Cardiac muscle cell (in vitro differentiated cells and primary cell): ENCODE results near the gene ISG20. TPM values are rescaled to one million over a fixed set of nuclear protein-coding genes. Genes with fewer than 3 reads are reported as not detected.

Experiments
- DNase-seq, 2 donors: peaks; one replicate each; pipeline versions ENCODE4 v3.0.0 to v3.0.0-alpha.2; 2010 to 2017; ENCODE audit warnings: low read depth in 1 of 2, low spot score in 1 of 2
- H3K27ac ChIP-seq: fragments of 200-600 bp; sonication (generic); 2 replicates; pipeline ENCODE4 v1.5.1; 2016
- H3K27me3 ChIP-seq: fragments of 200-600 bp; sonication (generic); 2 replicates; pipeline ENCODE4 v1.6.0; 2016; ENCODE audit warnings: control low read depth
- H3K36me3 ChIP-seq: fragments of 200-600 bp; sonication (generic); 2 replicates; pipeline ENCODE4 v1.5.1; 2016; ENCODE audit warnings: control low read depth
- H3K4me1 ChIP-seq: fragments of 200-600 bp; sonication (generic); 2 replicates; pipeline ENCODE4 v1.8.1; 2017; ENCODE audit warnings: low read depth, mild to moderate bottlenecking, mixed run types
- H3K4me3 ChIP-seq: fragments of 200-600 bp; sonication (generic); 2 replicates; pipeline ENCODE4 v1.5.1; 2016; ENCODE audit warnings: mild to moderate bottlenecking
- H3K9me3 ChIP-seq: fragments of 200-600 bp; sonication (generic); 2 replicates; pipeline ENCODE4 v1.5.1; 2017; ENCODE audit warnings: low read depth, mild to moderate bottlenecking, control low read depth
- polyA plus RNA-seq: library from polyadenylated mRNA; unstranded; fragments of >200 nt; fragmentation: Nextera tagmentation; extraction: Ambion mirVana; gene quantifications from 2 replicates; pipeline ENCODE4 v1.2.1, GENCODE V29; 2016
- total RNA-seq: library from RNA; depleted of rRNA; stranded (reverse); fragments of >200 nt; gene quantifications from 2 replicates; pipeline ENCODE4 v1.2.3, GENCODE V29; 2016
- TF ChIP-seq, protein P1 (sequence below): IDR thresholded peaks from 2 replicates; pipeline ENCODE4 v1.5.1; 2012; ENCODE audit warnings: low read depth, mild to moderate bottlenecking, low read length

ISG20 gene
- total and polyA plus RNA-seq, 2 experiments from 2014 or later, result 0.69 TPM; not detected in 1

DNA sequence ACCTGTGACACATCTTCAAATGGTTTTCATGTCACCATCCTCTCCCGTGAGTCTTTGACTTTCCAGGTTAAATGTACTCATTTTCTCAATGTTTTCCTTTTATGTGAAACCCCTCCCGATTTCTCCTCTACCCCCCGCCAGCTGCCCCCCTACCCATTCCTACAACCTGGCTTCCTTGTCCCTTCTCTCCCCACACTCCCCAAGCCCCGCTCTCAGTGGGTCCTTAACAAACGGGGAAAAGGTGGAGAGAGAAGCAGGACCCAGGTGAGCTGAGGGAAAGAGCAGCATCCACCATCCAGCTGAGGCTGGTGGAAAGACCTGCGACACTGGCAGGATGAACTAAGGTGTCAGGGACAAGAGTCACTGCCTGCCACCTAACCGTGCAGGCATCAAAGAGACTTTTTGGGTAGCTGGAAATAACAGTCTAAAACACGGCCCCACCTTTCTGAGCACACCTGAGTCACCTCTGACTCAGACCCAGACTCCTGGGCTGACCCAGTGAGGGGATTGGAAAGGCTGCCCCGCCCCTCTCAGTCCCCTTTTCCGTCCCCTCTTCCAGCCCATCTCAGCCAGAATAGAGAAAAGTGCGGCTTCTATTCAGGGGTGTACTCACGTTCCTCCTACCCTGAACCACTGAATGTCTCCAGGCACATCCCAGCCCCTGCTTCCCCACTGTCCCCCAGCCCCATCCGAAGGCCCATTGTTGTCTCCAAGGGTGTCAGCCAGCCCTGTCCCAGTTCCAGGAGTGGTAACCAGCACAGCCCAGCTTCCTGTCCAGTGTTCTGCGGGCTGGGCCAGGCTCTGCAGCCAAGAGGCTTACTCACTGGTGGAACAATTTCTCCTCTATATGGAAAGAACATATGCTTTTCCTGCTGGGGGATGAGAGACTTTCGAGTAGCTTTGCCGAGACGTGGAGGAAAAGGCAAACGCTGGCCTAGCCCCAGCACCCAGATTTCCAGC is 20.4 kb downstream of the ISG20 start:
- H3K9me3 ChIP-seq, result no peaks in the 10 kb centered on the region
- DNase-seq, result peak in 1 of 2 donors; percentile 79
- H3K4me3 ChIP-seq, result no peak overlapping the region
- peaks cover 3% of the 10 kb centered on the region for H3K27me3 ChIP-seq
- no peaks in the 10 kb centered on the region for H3K36me3 ChIP-seq
- TF ChIP-seq, protein P1, sequence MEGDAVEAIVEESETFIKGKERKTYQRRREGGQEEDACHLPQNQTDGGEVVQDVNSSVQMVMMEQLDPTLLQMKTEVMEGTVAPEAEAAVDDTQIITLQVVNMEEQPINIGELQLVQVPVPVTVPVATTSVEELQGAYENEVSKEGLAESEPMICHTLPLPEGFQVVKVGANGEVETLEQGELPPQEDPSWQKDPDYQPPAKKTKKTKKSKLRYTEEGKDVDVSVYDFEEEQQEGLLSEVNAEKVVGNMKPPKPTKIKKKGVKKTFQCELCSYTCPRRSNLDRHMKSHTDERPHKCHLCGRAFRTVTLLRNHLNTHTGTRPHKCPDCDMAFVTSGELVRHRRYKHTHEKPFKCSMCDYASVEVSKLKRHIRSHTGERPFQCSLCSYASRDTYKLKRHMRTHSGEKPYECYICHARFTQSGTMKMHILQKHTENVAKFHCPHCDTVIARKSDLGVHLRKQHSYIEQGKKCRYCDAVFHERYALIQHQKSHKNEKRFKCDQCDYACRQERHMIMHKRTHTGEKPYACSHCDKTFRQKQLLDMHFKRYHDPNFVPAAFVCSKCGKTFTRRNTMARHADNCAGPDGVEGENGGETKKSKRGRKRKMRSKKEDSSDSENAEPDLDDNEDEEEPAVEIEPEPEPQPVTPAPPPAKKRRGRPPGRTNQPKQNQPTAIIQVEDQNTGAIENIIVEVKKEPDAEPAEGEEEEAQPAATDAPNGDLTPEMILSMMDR, result no peak
- H3K4me1 ChIP-seq, result no peaks in the 10 kb centered on the region
- no peak overlapping the region for H3K27ac ChIP-seq

DNA sequence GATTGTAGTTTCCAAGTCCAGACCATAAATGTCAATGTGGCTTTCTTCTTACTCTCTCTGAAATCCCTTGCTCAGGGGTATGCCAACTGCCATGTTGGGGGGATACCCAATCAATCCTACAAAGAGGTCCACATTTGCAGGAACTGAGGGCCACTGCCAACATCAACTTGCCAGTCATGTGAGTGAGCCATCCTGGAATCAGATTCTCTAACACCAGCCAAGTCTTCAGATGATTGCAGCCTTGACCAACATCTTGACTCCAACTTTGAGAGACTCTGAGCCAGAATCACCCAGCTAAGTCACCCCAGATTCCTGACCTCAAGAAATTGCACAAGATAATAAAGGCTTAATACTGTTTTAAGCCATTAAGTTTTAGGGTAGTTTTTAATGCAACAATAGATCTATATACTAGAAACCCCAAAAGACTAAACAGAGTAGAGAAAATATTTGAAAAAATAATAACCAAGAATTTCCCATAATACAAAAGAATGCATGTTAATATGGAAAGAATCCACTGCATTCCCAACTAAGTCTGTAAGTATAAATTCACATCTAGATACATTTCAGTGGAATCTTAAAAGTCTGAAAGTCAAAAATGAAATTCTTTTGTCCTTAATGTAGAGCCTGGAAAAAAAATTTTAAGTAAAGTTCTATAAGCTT is 22.4 kb downstream of the ISG20 start:
- Histone ChIP-seq H3K27me3 (peaks cover 3% of the 10 kb centered on the region), H3K9me3 (no peaks in the 10 kb centered on the region), H3K27ac (no peak overlapping the region), H3K36me3 (no peaks in the 10 kb centered on the region), H3K4me3 (no peak overlapping the region), H3K4me1 (no peaks in the 10 kb centered on the region)
- TF ChIP-seq, protein P1, result no peak
- DNase-seq, result no peak

DNA sequence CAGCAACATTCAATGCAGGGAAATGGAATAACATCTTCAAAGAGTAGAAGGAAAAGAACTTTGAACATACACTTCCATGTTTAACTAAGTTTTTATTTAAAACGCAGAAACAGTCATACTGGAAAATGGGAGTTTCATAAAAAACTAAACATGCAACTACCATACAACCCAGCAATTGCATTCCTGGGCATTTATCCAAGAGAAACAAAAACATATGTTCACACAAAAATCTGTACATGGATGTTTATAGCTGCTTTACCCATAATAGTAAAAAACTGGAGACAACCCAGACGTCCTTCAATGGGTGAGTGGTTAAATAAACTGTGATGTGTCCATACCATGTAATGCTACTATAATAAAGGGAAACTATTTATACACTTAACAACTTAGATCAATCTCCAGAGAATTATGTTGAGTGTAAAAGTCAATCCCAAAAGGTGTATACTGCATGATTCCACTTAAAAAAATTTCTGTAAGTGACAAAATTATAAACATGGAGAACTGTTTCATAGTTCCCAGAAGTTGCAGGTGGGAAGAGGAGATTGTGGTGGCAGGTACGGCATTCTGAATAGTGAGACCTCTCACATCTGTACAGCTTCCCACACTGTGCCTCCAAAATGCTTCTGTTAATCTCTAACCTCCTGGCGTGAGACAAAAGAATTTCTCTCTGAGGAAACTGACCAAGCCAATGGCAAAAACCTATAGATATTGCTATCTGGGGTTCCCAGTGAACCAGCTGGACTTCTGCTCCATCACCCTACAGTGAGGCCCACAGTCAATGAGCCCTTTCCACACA is 23.1 kb downstream of the ISG20 start:
- no peaks in the 10 kb centered on the region for H3K4me1 ChIP-seq
- no peaks in the 10 kb centered on the region for H3K9me3 ChIP-seq
- peaks cover 3% of the 10 kb centered on the region for H3K27me3 ChIP-seq
- TF ChIP-seq, protein P1, result no peak
- no peak overlapping the region for H3K27ac ChIP-seq
- H3K36me3 ChIP-seq, result no peaks in the 10 kb centered on the region
- H3K4me3 ChIP-seq, result no peak overlapping the region
- peak in 1 of 2 donors; percentile 30 for DNase-seq

DNA sequence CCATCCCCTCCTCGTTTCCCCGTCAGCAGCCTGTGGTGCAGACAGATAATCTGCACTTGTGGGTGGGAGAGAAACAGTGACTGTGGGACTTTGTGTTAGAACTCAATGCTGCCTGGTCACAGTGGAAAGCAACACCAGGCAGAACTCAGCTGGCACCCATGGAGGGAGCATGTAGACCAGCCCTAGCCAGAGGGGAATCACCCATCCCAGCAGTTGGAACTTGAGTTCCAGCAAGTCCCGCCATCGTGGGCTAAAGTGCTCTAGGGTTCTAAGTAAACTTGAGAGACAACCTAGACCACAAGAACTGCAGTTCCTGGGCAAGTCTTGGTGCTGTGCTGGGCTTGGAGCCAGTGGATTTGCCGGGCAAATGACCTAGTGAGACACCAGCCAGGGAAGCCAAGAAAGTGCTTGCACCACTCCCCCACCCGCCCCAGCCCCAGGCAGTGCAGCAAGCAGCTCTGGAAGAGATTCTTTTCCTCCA is 24.4 kb downstream of the ISG20 start:
- DNase-seq, result peak in 1 of 2 donors; percentile 34
- Histone ChIP-seq H3K27ac (no peak overlapping the region), H3K27me3 (peaks cover 3% of the 10 kb centered on the region), H3K4me1 (no peaks in the 10 kb centered on the region), H3K9me3 (no peaks in the 10 kb centered on the region), H3K4me3 (no peak overlapping the region), H3K36me3 (no peaks in the 10 kb centered on the region)
- TF ChIP-seq, protein P1, result no peak

DNA sequence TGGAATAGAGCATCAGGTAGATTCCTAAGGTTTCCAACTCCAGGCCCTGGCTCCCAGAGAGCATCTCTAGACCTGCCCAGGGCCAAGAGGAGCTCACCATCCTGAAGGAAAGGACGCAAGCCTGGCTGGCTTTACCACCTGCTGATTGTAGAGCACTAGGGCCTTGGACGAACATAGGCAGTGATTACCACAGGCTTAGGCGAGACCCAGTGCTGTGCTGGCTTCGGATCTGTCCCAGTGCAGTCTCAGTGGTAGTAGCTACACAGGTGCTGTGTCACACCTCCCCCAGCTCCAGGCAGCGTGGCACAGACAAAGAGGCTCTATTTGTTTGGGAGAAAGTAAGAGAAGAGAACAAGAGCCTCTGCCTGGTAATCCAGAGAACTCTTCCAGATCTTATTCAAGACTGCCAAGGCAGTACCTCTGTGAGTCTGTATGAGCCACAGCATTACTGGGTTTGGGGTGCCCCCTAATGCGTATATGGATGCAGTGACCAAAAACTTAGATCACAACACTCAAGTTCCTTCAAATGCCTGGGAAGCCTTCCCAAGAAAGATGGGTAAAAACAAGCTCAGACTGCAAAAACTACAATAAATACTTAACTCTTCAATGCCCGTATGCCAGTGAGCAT is 25.4 kb downstream of the ISG20 start:
- Histone ChIP-seq H3K4me3 (no peak overlapping the region), H3K27me3 (no peaks in the 10 kb centered on the region), H3K36me3 (no peaks in the 10 kb centered on the region), H3K9me3 (no peaks in the 10 kb centered on the region), H3K4me1 (no peaks in the 10 kb centered on the region), H3K27ac (no peak overlapping the region)
- peak in 1 of 2 donors; percentile 38 for DNase-seq
- TF ChIP-seq, protein P1, result peak; percentile 7
